GM23338 (cell line): ENCODE results near the gene GM2A. TPM values are rescaled to one million over a fixed set of nuclear protein-coding genes. Genes with fewer than 3 reads are reported as not detected.
A peak's percentile ranks its signal among the peaks of the same experiment; 100 is the strongest.
"Not testable (repeated sequence)": the region's sequence is repeated elsewhere in the genome, so short reads cannot be mapped to it uniquely, and the experiment has no call there.

Source experiments
- ATAC-seq: fragments of 200-7000 bp; cut with Tn5 transposase; 3 replicates; pipeline ENCODE4 v1.9.1; 2020
- DNase-seq: peaks from one replicate; pipeline ENCODE4 v3.0.0-alpha.2; 2015; ENCODE audit warnings: low spot score
- H2AFZ ChIP-seq: fragments of 200-600 bp; sonication (generic); 2 replicates; pipeline ENCODE4 v1.8.0; 2016; ENCODE audit warnings: antibody characterized with exemption, mild to moderate bottlenecking, moderate library complexity
- H3F3A ChIP-seq: fragments of 200-600 bp; sonication (generic); replicated peaks from 2 replicates; pipeline ENCODE4 v1.8.0; 2017; ENCODE audit warnings: antibody characterized with exemption, mixed run types, low read depth
- H3K27ac ChIP-seq: fragments of 200-600 bp; sonication (generic); 2 replicates; pipeline ENCODE4 v1.6.1; 2016; ENCODE audit warnings: low read depth
- H3K27me3 ChIP-seq: fragments of 200-600 bp; sonication (generic); 2 replicates; pipeline ENCODE4 v1.8.0; 2016; ENCODE audit warnings: mild to moderate bottlenecking, mixed run types, moderate library complexity; ENCODE audit not compliant: insufficient read depth
- H3K36me3 ChIP-seq: fragments of 200-600 bp; sonication (generic); 2 replicates; pipeline ENCODE4 v1.8.0; 2016; ENCODE audit warnings: mild to moderate bottlenecking; ENCODE audit not compliant: insufficient read depth
- H3K4me1 ChIP-seq: fragments of 200-600 bp; sonication (generic); 2 replicates; pipeline ENCODE4 v1.8.0; 2016; ENCODE audit warnings: mild to moderate bottlenecking, moderate library complexity; ENCODE audit not compliant: insufficient read depth
- H3K4me2 ChIP-seq: fragments of 200-600 bp; sonication (generic); 2 replicates; pipeline ENCODE4 v1.7.1; 2017; ENCODE audit warnings: mixed run types
- H3K4me3 ChIP-seq: fragments of 200-600 bp; sonication (generic); 2 replicates; pipeline ENCODE4 v1.6.1; 2016; ENCODE audit warnings: mixed run types
- H3K79me2 ChIP-seq: fragments of 200-600 bp; sonication (generic); replicated peaks from 2 replicates; pipeline ENCODE4 v1.8.0; 2017; ENCODE audit warnings: mild to moderate bottlenecking; ENCODE audit not compliant: insufficient read depth
- H3K9me2 ChIP-seq: fragments of 200-600 bp; sonication (generic); 2 replicates; pipeline ENCODE4 v1.8.0; 2017; ENCODE audit not compliant: insufficient read depth
- H4K20me1 ChIP-seq: fragments of 200-600 bp; sonication (generic); replicated peaks from 2 replicates; pipeline ENCODE4 v1.8.0; 2017; ENCODE audit warnings: mild to moderate bottlenecking; ENCODE audit not compliant: insufficient read depth
- H3K27ac Mint-ChIP-seq: 2 replicates; pipeline ENCODE4 v1.8.0; 2020; ENCODE audit warnings: inconsistent platforms, mild to moderate bottlenecking, moderate library complexity, mixed read lengths
- H3K27me3 Mint-ChIP-seq: 3 replicates; pipeline ENCODE4 v1.8.0; 2022; ENCODE audit warnings: low read depth, mild to moderate bottlenecking, moderate library complexity, mixed read lengths, inconsistent platforms; ENCODE audit not compliant: insufficient read depth, poor library complexity
- H3K36me3 Mint-ChIP-seq: 3 replicates; pipeline ENCODE4 v1.8.0; 2021; ENCODE audit warnings: low read depth, mild to moderate bottlenecking, inconsistent platforms, moderate library complexity, mixed read lengths
- H3K4me1 Mint-ChIP-seq: 3 replicates; pipeline ENCODE4 v1.8.0; 2020; ENCODE audit warnings: mild to moderate bottlenecking, inconsistent platforms, mixed read lengths
- H3K4me3 Mint-ChIP-seq: 3 replicates; pipeline ENCODE4 v1.8.0; 2021; ENCODE audit warnings: moderate library complexity, mild to moderate bottlenecking, inconsistent platforms, mixed read lengths
- H3K9me3 Mint-ChIP-seq: 3 replicates; pipeline ENCODE4 v1.8.0; 2020; ENCODE audit warnings: moderate library complexity, mild to moderate bottlenecking, inconsistent platforms, mixed read lengths
- CREB1 ChIP-seq: fragments of 250-450 bp; sonication (Bioruptor Pico); IDR thresholded peaks from 2 replicates; pipeline ENCODE4 v1.5.0; 2020; ENCODE audit warnings: low read depth, mild to moderate bottlenecking, moderate library complexity
- EZH2 ChIP-seq: fragments of 200-600 bp; sonication (generic); IDR thresholded peaks from one replicate; pipeline ENCODE4 v1.8.0; 2017; ENCODE audit warnings: antibody characterized with exemption, mild to moderate bottlenecking, low read depth; ENCODE audit not compliant: unreplicated experiment
- EZH2phosphoT487 ChIP-seq: fragments of 200-600 bp; sonication (generic); IDR thresholded peaks from one replicate; pipeline ENCODE4 v1.8.1; 2018; ENCODE audit warnings: antibody characterized with exemption; ENCODE audit not compliant: unreplicated experiment
- JUNB ChIP-seq: IDR thresholded peaks from one replicate; pipeline ENCODE4 v1.6.1; 2016; ENCODE audit warnings: antibody characterized with exemption; ENCODE audit not compliant: unreplicated experiment
- NANOG ChIP-seq: IDR thresholded peaks from 2 replicates; pipeline ENCODE4 v1.6.1; 2016; ENCODE audit warnings: antibody characterized with exemption, borderline replicate concordance
- POLR2AphosphoS5 ChIP-seq: IDR thresholded peaks from 2 replicates; pipeline ENCODE4 v1.6.1; 2016; ENCODE audit warnings: antibody characterized with exemption, low read depth
- STAT1 ChIP-seq: IDR thresholded peaks from one replicate; pipeline ENCODE4 v1.6.1; 2016; ENCODE audit warnings: antibody characterized with exemption; ENCODE audit not compliant: unreplicated experiment
- ZNF114 ChIP-seq: fragments of 250-450 bp; sonication (Bioruptor Pico); IDR thresholded peaks from 2 replicates; pipeline ENCODE4 v1.5.0; 2020; ENCODE audit warnings: mild to moderate bottlenecking, moderate library complexity
- polyA plus RNA-seq: library from polyadenylated mRNA; unstranded; fragments of >200 nt; fragmentation: Nextera tagmentation; extraction: Ambion mirVana; gene quantifications from 2 replicates; pipeline ENCODE4 v1.2.1, GENCODE V29; 2016
- total RNA-seq: library from RNA; depleted of rRNA; stranded (reverse); fragments of >200 nt; shearing (Covaris generic); gene quantifications from 2 replicates; pipeline ENCODE4 v1.2.3, GENCODE V29; 2014
- TF ChIP-seq, protein P1 (sequence below), 2 experiments: fragments of 200-600 bp in 1 of 2; sonication (generic) in 1 of 2; conservative IDR thresholded peaks; 2 replicates each; pipeline versions ENCODE4 v1.5.1 to v1.6.1; 2016 to 2017; ENCODE audit warnings: antibody characterized with exemption in 2 of 2, low read depth in 2 of 2, mild to moderate bottlenecking in 2 of 2, moderate library complexity in 1 of 2
- TF ChIP-seq, protein P2 (sequence below): IDR thresholded peaks from 2 replicates; pipeline ENCODE4 v1.6.1; 2016; ENCODE audit warnings: antibody characterized with exemption

The GM2A gene
- total and polyA plus RNA-seq, 2 experiments from 2014 or later: 9.8 to 27.8 TPM

DNA sequence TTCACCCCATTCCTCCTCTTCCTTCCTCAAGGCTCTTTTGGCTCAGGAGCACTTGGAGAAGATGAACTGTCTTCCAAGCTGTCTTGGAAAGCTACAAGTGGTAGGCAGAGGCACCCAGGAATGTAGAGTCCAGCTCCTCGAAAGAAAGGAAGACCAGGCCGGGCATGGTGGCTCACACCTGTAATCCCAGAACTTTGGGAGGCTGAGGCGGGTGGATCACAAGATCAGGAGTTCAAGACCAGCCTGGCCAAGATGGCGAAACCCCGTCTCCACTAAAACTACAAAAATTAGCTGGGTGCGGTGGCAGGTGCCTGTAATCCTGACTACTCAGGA, 17.8 kb upstream of the GM2A start:
- H3K27ac Mint-ChIP-seq, H3K9me3 Mint-ChIP-seq, H3K4me3 ChIP-seq, H3K27me3 Mint-ChIP-seq, H3K36me3 Mint-ChIP-seq, ATAC-seq, H4K20me1 ChIP-seq, H3K9me2 ChIP-seq, H3K79me2 ChIP-seq, H3K27me3 ChIP-seq, H3K4me3 Mint-ChIP-seq, DNase-seq, H3K4me2 ChIP-seq, H3K36me3 ChIP-seq, H3F3A ChIP-seq, H3K27ac ChIP-seq: not testable (repeated sequence)
- Histone ChIP-seq H2AFZ (peak overlapping the region; percentile 87), H3K4me1 (peaks cover 15% of the 10 kb centered on the region)
- H3K4me1 Mint-ChIP-seq: peaks cover 14% of the 10 kb centered on the region

DNA sequence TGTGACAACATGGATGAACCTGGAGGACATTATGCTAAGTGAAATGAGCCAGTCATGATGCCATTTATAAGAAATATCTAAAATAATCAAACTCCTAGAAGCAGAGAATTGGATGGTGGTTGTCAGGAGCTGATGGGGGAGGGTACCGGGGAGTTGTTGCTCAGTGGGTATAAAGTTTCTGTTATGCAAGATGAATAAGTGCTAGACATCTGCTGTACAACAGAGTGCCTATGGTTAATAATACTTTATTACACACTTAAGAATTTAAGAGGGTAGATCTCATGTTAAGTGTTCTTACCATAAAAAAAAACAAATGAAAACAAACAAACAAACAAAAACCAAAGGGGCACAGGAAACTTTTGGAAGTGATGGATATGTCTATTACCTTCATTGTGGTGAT, 16.1 kb upstream of the GM2A start:
- H3K27me3 Mint-ChIP-seq: peaks cover 10% of the 10 kb centered on the region
- Histone ChIP-seq H3K4me2 (no peak overlapping the region), H3K9me2 (no peaks in the 10 kb centered on the region), H4K20me1 (no peaks in the 10 kb centered on the region), H3K27ac (no peak overlapping the region), H3K4me3 (no peak overlapping the region), H3K4me1 (peaks cover 20% of the 10 kb centered on the region), H3K27me3 (no peaks in the 10 kb centered on the region), H3F3A (no peaks in the 10 kb centered on the region), H3K36me3 (no peaks in the 10 kb centered on the region), H3K79me2 (no peaks in the 10 kb centered on the region), H2AFZ (no peak overlapping the region)
- H3K36me3 Mint-ChIP-seq: no peaks in the 10 kb centered on the region
- TF ChIP-seq EZH2phosphoT487: no peak
- H3K27ac Mint-ChIP-seq: no peak overlapping the region
- H3K4me1 Mint-ChIP-seq: peaks cover 28% of the 10 kb centered on the region
- H3K4me3 Mint-ChIP-seq: no peak overlapping the region
- ATAC-seq (no peak), DNase-seq (no peak)
- H3K9me3 Mint-ChIP-seq: no peaks in the 10 kb centered on the region; the same call in 2 of the 3 replicates

DNA sequence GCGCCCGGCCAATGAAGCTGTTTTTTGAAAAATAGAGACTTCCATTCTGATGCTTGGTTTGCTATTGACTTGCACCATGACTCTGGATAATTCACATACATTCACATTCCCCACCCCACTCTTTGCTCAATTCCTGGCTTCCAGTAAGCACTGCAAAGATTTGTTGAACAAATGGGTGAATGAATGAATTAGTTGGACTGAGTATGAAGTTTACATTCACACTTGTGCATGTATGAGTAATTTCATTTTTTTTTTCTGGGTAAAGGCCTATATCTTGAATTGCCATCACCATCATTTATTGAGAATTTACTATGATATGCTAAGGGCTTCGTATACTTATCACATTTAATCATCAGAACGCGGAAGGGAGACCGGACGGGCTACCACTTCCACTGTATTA, 15.3 kb upstream of the GM2A start:
- no peaks in the 10 kb centered on the region; the same call in 2 of the 3 replicates for H3K9me3 Mint-ChIP-seq
- no peak overlapping the region for H3K4me3 Mint-ChIP-seq
- H2AFZ ChIP-seq: peak overlapping the region; percentile 96
- no peak overlapping the region for H3K27ac ChIP-seq
- H3K4me3 ChIP-seq: no peak overlapping the region
- H3K27me3 ChIP-seq: no peaks in the 10 kb centered on the region
- no peaks in the 10 kb centered on the region for H3K36me3 ChIP-seq
- peaks cover 20% of the 10 kb centered on the region for H3K4me1 ChIP-seq
- ATAC-seq (no peak), DNase-seq (no peak)
- H3F3A ChIP-seq: no peaks in the 10 kb centered on the region
- no peaks in the 10 kb centered on the region for H3K9me2 ChIP-seq
- H3K4me2 ChIP-seq: peak overlapping the region; percentile 67; the same call in 1 of the 2 replicates
- no peaks in the 10 kb centered on the region for H4K20me1 ChIP-seq
- no peak overlapping the region for H3K27ac Mint-ChIP-seq
- peaks cover 30% of the 10 kb centered on the region for H3K4me1 Mint-ChIP-seq
- no peaks in the 10 kb centered on the region for H3K36me3 Mint-ChIP-seq
- peaks cover 10% of the 10 kb centered on the region for H3K27me3 Mint-ChIP-seq
- no peaks in the 10 kb centered on the region for H3K79me2 ChIP-seq
- TF ChIP-seq POLR2AphosphoS5: no peak
- TF ChIP-seq, protein P1, sequence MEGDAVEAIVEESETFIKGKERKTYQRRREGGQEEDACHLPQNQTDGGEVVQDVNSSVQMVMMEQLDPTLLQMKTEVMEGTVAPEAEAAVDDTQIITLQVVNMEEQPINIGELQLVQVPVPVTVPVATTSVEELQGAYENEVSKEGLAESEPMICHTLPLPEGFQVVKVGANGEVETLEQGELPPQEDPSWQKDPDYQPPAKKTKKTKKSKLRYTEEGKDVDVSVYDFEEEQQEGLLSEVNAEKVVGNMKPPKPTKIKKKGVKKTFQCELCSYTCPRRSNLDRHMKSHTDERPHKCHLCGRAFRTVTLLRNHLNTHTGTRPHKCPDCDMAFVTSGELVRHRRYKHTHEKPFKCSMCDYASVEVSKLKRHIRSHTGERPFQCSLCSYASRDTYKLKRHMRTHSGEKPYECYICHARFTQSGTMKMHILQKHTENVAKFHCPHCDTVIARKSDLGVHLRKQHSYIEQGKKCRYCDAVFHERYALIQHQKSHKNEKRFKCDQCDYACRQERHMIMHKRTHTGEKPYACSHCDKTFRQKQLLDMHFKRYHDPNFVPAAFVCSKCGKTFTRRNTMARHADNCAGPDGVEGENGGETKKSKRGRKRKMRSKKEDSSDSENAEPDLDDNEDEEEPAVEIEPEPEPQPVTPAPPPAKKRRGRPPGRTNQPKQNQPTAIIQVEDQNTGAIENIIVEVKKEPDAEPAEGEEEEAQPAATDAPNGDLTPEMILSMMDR (conservative IDR thresholded peaks at IDR 0.05; ENCODE audit: low read depth in 2 of 2): no peak
- TF ChIP-seq STAT1: no peak
- TF ChIP-seq CREB1: no peak
- no peak for TF ChIP-seq EZH2
- no peak for TF ChIP-seq JUNB
- no peak for TF ChIP-seq NANOG
- TF ChIP-seq EZH2phosphoT487: no peak
- no peak for TF ChIP-seq ZNF114 (CRISPR knock-in tag)
- TF ChIP-seq, protein P2, sequence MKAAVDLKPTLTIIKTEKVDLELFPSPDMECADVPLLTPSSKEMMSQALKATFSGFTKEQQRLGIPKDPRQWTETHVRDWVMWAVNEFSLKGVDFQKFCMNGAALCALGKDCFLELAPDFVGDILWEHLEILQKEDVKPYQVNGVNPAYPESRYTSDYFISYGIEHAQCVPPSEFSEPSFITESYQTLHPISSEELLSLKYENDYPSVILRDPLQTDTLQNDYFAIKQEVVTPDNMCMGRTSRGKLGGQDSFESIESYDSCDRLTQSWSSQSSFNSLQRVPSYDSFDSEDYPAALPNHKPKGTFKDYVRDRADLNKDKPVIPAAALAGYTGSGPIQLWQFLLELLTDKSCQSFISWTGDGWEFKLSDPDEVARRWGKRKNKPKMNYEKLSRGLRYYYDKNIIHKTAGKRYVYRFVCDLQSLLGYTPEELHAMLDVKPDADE: no peak
